ENCODE results near the gene DYNLT2B.
"Not testable (repeated sequence)": the region's sequence is repeated elsewhere in the genome, so short reads cannot be mapped to it uniquely, and the experiment has no call there.

The DYNLT2B gene

DNA sequence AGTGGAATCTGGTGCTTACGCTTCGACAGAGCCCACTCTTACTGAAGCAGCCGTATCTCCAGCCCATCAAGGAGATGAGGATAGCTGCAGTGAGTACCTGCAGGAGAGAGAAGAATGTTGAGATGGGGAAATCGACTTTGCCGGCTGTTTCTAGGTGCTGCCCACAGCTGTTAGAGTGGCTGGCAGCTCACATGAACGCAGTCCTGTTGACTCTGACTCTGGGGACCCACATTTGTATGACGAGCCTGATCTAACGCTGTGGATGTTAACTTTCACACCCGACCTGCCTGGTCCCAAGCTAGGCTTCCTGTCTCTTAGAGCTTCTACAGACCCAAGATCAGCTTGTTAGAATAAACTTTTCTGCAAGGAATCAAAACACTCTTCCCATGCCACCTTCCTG is 8.9 kb upstream of the DYNLT2B start:
- DNase-seq (ENCODE audit: low read depth in 1 of 2, low spot score in 1 of 2) = no peak

- no peak for DNase-seq (ENCODE audit: low read depth in 1 of 2, low spot score in 1 of 2)
Observed at GRCh38 chr3:196323691-196324090, 5.7 kb upstream of the DYNLT2B start.

- no peak for DNase-seq (ENCODE audit: low read depth in 1 of 2, low spot score in 1 of 2)
Observed at GRCh38 chr3:196323016-196323415, 5.0 kb upstream of the DYNLT2B start.

GRCh38 chr3:196321162-196321561 is 3.1 kb upstream of the DYNLT2B start:
- DNase-seq (ENCODE audit: low read depth in 1 of 2, low spot score in 1 of 2) = no peak

DNA sequence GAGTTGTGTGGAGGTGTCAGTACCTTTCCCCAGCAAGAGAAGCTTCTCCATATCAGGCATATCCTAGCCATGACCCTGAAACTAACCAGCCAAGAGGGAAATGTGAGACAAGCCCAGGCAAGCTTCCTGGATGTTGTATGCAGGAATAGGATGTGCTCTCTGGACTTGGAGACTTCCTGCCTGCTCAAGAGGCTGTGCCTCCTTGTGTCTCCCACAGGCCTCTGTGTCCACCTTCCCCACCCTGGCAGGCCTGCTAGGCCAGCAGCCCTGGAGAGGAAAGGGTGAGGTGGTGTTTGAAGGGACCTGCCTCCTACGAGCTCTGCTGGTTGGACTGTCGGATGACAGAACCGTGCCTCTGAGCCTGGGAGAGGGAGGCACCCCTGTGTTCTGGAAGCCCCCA is 2.1 kb upstream of the DYNLT2B start:
- DNase-seq (ENCODE audit: low read depth in 1 of 2, low spot score in 1 of 2) = no peak

- not testable (repeated sequence) for DNase-seq (ENCODE audit: low read depth in 1 of 2, low spot score in 1 of 2)
Observed at GRCh38 chr3:196316799-196317686, 997 bp downstream of the DYNLT2B start.

DNA sequence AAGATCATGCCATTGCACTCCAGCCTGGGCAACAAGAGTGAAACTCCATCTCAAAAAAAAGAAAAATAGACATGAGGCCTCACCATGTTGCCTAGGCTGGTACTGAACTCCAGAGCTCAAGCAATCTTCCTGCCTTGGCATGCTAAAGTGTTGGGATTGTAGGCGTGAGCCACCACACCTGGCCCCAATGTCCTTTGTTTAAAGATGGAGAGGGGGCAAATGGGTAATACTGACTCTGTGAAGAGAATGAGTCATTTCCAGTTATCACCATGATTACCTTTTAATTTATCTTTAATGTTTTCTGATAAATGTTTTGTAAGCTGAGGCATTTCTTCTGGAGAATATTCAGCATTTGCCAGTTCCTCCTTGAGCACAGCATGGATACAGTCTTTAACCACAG is 2.2 kb downstream of the DYNLT2B start:
- no peak for DNase-seq (ENCODE audit: low read depth in 1 of 2, low spot score in 1 of 2)

DNA sequence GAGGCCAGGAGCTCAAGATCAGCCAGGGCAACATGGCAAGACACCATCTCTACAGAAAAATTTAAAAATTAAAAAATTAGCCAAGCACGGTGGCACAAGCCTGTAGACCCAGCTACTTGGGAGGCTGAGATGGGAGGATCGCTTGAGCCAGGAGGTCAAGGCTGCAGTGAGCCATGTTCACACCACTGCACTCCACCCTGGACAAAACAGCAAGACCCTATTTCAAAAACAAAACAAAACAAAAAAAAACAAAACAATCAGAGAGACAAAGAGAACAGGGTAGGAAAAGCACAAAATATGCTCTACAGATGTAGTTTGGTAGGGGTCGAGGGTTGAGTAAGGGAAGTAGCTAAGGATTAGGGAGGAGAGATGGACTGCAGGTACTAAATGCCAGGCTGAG is 3.4 kb downstream of the DYNLT2B start:
- no peak for DNase-seq (ENCODE audit: low read depth in 1 of 2, low spot score in 1 of 2)

- not testable (repeated sequence) for DNase-seq (ENCODE audit: low read depth in 1 of 2, low spot score in 1 of 2)
Observed at GRCh38 chr3:196314086-196314485, 4.0 kb downstream of the DYNLT2B start.

DNA sequence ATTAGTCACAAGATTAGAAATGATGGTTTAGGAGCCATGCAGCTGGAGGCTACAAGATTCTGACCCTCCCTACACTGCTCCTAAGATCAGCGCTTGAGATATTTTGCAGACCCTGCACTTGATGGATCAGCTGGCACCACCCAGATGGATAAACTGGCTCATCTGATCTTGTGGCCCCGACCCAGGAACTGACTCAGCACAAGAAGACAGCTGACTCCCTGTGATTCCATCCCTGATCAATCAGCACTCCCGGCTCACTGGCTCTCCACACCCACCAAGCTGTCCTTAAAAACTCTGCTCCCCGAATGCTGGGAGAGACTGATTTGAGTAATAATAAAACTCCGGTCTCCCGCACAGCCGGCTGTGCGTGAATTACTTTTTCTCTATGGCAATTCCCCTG is 15.1 kb downstream of the DYNLT2B start:
- DNase-seq (ENCODE audit: low read depth in 1 of 2, low spot score in 1 of 2) = not testable (repeated sequence)

GRCh38 chr3:196302551-196302950 is 15.5 kb downstream of the DYNLT2B start:
- DNase-seq (ENCODE audit: low read depth in 1 of 2, low spot score in 1 of 2) = not testable (repeated sequence)

DNA sequence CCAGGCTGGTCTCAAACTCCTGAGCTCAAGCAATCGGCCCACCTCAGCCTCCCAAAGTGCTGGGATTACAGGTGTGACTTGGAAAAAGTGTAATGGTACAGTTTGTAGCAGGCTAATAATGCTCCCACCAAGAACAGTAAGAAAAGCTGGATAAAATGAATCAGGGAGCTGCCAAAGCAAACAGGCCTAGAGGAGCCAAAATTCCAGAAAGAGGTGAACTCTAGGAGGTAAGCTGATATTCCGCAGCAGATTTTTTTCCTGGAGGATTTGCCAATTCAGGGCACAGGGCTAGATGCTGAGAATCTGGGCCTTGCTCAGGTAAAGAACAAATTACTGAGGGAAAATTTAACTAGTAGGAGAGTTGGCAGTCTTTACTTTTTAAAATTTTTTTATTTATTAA is 19.5 kb downstream of the DYNLT2B start:
- no peak for DNase-seq (ENCODE audit: low read depth in 1 of 2, low spot score in 1 of 2)

DNA sequence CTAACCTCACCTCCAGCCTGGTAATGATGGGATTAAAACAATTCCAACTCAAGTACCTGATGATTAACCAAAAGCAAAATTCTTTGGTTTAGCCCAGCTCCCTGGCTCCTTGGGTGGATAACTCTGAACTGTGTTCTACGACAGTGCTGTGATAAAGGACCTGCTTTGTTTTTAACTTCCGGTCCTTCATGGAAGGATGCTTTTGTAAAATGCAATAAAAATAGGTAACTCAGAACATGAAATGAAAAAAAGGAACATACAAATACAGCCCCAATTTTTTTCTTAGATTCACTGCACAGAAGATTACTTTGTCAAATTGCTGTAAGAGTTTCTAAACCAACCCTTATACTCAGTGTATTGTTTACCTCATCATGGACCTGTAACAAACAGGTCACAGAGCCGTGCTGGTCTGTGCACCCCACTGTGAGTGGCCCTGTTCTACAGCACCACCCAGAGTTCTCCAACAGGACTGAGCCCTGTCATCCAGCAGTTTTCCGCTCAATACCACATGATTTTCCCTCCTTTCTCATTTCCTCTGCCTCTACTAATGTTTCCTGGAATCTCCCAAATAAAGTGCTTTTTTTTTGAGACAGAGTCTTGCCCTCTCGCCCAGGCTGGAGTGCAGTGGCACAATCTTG is 25.6 kb downstream of the DYNLT2B start:
- no peak for DNase-seq (ENCODE audit: low read depth in 1 of 2, low spot score in 1 of 2)

DNA sequence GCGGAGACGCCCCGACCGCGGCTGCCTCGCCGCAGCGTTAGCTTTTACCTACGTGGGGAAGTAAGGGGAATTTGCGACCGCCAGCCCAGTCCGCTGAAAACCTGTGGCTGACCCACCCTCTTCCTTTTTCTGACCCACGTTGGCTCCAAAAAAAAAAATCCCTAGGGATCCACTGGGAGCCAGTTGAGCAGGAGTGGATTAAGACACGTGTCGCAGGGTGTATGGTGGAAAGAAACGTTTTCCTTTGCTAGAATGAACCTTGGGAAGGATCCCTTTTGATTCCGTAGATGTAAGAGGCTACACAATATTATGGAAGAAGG is 29.9 kb downstream of the DYNLT2B start:
- DNase-seq (ENCODE audit: low read depth in 1 of 2, low spot score in 1 of 2) = no peak

DNA sequence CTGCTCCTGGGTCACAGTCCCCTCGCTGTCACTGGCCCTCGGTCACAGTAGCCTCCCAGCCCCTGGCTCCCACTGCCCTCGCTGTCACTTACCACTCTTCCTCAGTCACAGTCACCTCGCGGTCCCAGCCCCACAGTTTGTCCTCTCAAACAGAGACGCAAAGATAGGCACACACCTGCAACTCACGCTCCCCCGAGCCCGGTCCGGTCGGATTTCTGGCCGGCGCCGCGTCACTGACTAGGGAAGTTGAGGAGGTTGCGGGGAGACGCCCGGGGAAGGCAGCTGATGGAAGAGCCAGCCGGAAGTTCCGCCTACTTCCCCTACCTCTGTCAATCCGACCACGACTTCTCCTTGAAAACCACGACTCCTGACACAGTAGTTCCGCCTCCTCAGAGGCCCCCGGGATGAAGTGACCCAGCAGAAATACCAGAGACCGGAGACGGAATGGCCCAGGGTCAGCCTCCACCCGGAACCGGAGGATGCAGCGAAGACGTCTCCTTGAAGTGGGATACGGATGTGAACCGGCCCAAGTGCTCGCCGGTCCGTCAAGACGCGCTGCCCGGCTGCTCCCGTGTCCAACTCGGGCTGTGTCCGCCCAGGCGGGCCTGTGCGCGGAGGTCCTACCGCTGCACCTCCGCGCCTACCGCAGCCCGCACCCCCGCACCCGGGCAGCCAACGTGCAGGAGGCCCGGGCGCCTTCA is 30.4 kb downstream of the DYNLT2B start, which contains the start of gene PCYT1A:
Gene PCYT1A (minus strand): TSS at position 287 of the 701 bp plus-strand sequence. CDS start 17,195 bp downstream, outside the sequence.
- peak; percentile 52 to 79 for DNase-seq (ENCODE audit: low read depth in 1 of 2, low spot score in 1 of 2)

- no peak for DNase-seq (ENCODE audit: low read depth in 1 of 2, low spot score in 1 of 2)
Observed at GRCh38 chr3:196287090-196287439, 31.0 kb downstream of the DYNLT2B start.

DNA sequence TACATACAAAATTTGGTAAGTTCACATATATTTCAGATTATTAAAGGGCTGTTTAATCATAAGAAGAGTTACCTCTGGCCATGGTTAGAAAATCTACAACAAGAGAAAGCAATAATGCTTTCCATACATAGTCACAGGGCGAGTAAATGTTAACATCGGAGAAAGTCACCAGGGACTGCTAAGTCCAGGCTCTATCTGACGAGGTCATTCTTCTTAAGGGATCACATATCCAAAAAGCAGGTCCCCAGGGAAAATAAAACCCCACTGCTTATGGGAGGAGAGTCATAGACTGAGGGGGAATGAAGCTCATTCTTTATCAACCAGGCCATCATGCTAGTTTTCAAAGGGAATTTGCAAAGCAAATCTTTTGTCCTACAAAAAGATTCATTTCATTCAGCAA is 33.6 kb downstream of the DYNLT2B start:
- DNase-seq (ENCODE audit: low read depth in 1 of 2, low spot score in 1 of 2) = no peak

- DNase-seq (ENCODE audit: low read depth in 1 of 2, low spot score in 1 of 2) = no peak
Observed at GRCh38 chr3:196281962-196282361, 36.1 kb downstream of the DYNLT2B start.

DNA sequence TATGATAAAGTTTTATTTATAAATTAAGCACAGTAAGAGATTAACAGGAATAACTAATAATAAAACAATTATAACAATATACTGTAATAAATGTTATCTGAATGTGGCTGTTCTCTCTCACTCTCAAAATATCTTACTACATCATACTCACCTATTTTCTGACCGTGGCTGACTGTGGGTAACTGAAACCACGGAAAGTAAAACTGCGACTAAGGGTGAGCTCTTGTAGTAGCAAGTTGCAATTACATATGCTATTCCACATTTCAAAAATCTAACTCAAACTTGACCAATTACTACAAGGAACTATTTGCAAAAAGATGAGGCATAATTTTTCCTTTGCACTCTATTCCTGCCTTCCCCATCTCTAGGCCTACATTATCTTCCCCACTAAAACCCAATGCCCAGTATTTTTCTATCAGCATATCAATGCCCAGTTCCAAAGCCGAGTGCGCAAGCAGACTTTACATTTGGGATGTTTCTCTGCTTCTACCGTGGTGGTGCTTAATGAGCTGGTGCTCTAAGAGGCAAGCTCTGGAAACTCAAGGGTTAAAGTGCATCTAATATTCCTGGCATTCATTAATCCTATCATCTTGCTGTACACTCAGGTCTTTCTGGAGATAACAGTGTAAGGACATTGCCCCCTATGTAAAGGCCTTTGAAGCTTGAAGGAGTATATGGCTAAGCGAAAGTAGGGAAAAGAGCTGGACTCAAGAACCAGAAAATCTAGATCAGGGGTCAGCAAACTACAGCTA is 37.2 kb downstream of the DYNLT2B start:
- DNase-seq (ENCODE audit: low read depth in 1 of 2, low spot score in 1 of 2) = no peak

DNA sequence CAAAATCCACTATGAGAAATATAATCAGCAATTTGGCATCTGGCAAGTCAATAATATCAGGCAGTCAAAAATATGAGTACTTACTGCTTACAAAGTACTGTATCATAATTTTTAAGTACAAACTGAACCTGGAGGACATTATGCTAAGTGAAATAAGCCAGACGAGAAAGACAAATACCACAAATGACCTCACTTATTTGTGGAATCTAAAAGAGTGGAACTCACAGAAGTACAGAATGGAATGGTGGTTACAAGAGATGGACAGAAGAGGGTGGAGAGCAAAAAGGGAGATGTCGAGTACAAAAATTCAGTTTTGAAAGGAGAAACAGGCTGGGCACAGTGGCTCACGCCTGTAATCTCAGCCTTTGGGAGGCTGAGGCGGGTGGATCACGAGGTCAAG is 42.9 kb downstream of the DYNLT2B start:
- no peak for DNase-seq (ENCODE audit: low read depth in 1 of 2, low spot score in 1 of 2)

DNA sequence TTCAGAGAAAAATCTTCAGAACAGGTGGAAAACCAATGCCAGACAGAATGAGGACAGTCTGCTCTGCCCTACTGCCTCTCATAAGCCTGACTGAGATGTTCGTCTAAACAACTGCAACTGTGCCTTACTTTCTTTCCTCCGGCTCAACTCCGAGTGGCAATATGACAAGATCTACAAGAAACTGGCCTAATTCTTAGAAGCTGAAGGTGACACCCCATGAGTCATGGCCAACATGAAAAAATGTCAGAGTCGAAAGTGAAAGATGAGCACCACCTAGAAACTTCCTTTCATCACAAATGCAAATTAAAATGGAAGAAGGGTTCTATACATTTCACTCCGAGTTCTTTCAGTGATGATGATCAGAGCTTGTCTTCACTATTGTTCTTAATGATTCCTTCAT is 43.5 kb downstream of the DYNLT2B start:
- DNase-seq (ENCODE audit: low read depth in 1 of 2, low spot score in 1 of 2) = peak in 1 of 2 donors; percentile 75

Measured in activated CD4-positive, alpha-beta T cell treated with anti-CD3 and anti-CD28 coated beads, Interleukin-2, amount 50 U/mL, for 24 hours (primary cell).